HG03442 (cell line): ENCODE data around the gene CCDC137.
"Not testable (repeated sequence)": the region's sequence is repeated elsewhere in the genome, so short reads cannot be mapped to it uniquely, and the experiment has no call there.

Experiments used
- ATAC-seq: cut with Tn5 transposase; IDR thresholded peaks from one replicate; pipeline ENCODE4 v1.9.1; 2021; ENCODE audit warnings: mild to moderate bottlenecking, moderate library complexity; ENCODE audit not compliant: unreplicated experiment

CCDC137 gene

GRCh38 chr17:81666342-81667191, at the start of gene CCDC137, which contains the start of gene OXLD1:
Gene CCDC137 (plus strand): TSS chr17:81666737. CDS start chr17:81666767, 30 bp downstream.
Gene OXLD1 (minus strand): TSS chr17:81666605. CDS start chr17:81666577, 28 bp downstream.
- ATAC-seq: peak; percentile 86

- no peak for ATAC-seq
Observed at GRCh38 chr17:81616877-81617276, 49.7 kb upstream of the CCDC137 start.

- ATAC-seq: not testable (repeated sequence)
Observed at GRCh38 chr17:81618307-81618706, 48.2 kb upstream of the CCDC137 start.

GRCh38 chr17:81621494-81622130, 44.9 kb upstream of the CCDC137 start:
- ATAC-seq: no peak

GRCh38 chr17:81630274-81630673, 36.3 kb upstream of the CCDC137 start:
- no peak for ATAC-seq

- ATAC-seq: no peak
Observed at GRCh38 chr17:81631482-81631881, 35.1 kb upstream of the CCDC137 start.

GRCh38 chr17:81635431-81635830, 31.1 kb upstream of the CCDC137 start:
- ATAC-seq: no peak

- ATAC-seq: no peak
Observed at GRCh38 chr17:81635973-81636504, 30.5 kb upstream of the CCDC137 start.

GRCh38 chr17:81636505-81637288, 29.8 kb upstream of the CCDC137 start, which contains the start of the genes NPLOC4 and TSPAN10:
Gene NPLOC4 (minus strand): TSS chr17:81637112. CDS start chr17:81636930, 182 bp downstream.
Gene TSPAN10 (plus strand): TSS chr17:81637196. CDS start chr17:81642413, 5,217 bp downstream.
- ATAC-seq: peak; percentile 86

GRCh38 chr17:81638683-81639082, 27.9 kb upstream of the CCDC137 start:
- ATAC-seq: no peak

GRCh38 chr17:81640011-81640410, 26.5 kb upstream of the CCDC137 start:
- ATAC-seq: no peak

- no peak for ATAC-seq
Observed at GRCh38 chr17:81641825-81642489, 24.6 kb upstream of the CCDC137 start.

GRCh38 chr17:81644496-81644895, 22.0 kb upstream of the CCDC137 start:
- no peak for ATAC-seq

- no peak for ATAC-seq
Observed at GRCh38 chr17:81644976-81645952, 21.3 kb upstream of the CCDC137 start.

GRCh38 chr17:81646869-81647600, 19.5 kb upstream of the CCDC137 start:
- no peak for ATAC-seq

- ATAC-seq: no peak
Observed at GRCh38 chr17:81647640-81648012, 18.9 kb upstream of the CCDC137 start.

- no peak for ATAC-seq
Observed at GRCh38 chr17:81648013-81648706, 18.4 kb upstream of the CCDC137 start.

- no peak for ATAC-seq
Observed at GRCh38 chr17:81648707-81649085, 17.8 kb upstream of the CCDC137 start.
